CD4-positive, alpha-beta T cell (primary cell): ENCODE results near the gene ITGAE. TPM values are rescaled to one million over a fixed set of nuclear protein-coding genes. Genes with fewer than 3 reads are reported as not detected.

ENCODE experiments used
- ATAC-seq: fragments of 200-7000 bp; cut with Tn5 transposase; one replicate; pipeline ENCODE4 v1.10.0; 2022; ENCODE audit warnings: mild to moderate bottlenecking; ENCODE audit not compliant: poor library complexity
- CTCF ChIA-PET: fragments of 350-600 bp; sonication (Branson Sonifier 250); formaldehyde crosslinking; loops from one replicate; lab custom pipeline; 2021; ENCODE audit warnings: antibody characterized with exemption, inconsistent platforms; lab: Charles Lee
- POLR2A ChIA-PET: fragments of 350-600 bp; sonication (Branson Sonifier 250); formaldehyde crosslinking; loops from one replicate; lab custom pipeline; 2021; ENCODE audit warnings: antibody characterized with exemption, inconsistent platforms; lab: Charles Lee
- DNase-seq, 14 experiments: peaks; one replicate each; pipeline ENCODE4 v3.0.0-alpha.2; 2013 to 2020; ENCODE audit warnings: mixed read lengths in 2 of 14
- H3K27ac ChIP-seq, 2 donors: one replicate each; pipeline versions ENCODE4 v1.5.1 to v1.7.0; 2013; ENCODE audit warnings: low read length in 2 of 2, low read depth in 1 of 2, mild to moderate bottlenecking in 1 of 2
- H3K27me3 ChIP-seq, 2 experiments: 1 replicate in 1 of 2; 2 replicates in 1 of 2; pipeline versions ENCODE4 v1.6.1 to v1.7.0; 2013; ENCODE audit warnings: low read length in 2 of 2, control low read depth in 1 of 2, mild to moderate bottlenecking in 1 of 2, moderate library complexity in 1 of 2; ENCODE audit not compliant: insufficient read depth in 2 of 2, control insufficient read depth in 1 of 2
- H3K36me3 ChIP-seq: one replicate; pipeline ENCODE4 v1.6.1; 2013; ENCODE audit warnings: low read length, control low read depth; ENCODE audit not compliant: insufficient read depth
- H3K4me1 ChIP-seq: one replicate; pipeline ENCODE4 v1.6.1; 2013; ENCODE audit warnings: low read length, control low read depth; ENCODE audit not compliant: insufficient read depth
- H3K4me3 ChIP-seq: one replicate; pipeline ENCODE4 v1.5.1; 2013; ENCODE audit warnings: mild to moderate bottlenecking, low read length, moderate library complexity
- H3K9me3 ChIP-seq, 2 experiments: 1 replicate in 1 of 2; 2 replicates in 1 of 2; pipeline versions ENCODE4 v1.6.1 to v1.7.0; 2013; ENCODE audit warnings: low read length in 2 of 2, mild to moderate bottlenecking in 2 of 2, control low read depth in 1 of 2, moderate library complexity in 1 of 2; ENCODE audit not compliant: control insufficient read depth in 1 of 2, insufficient read depth in 1 of 2
- H3K27ac Mint-ChIP-seq: one replicate; pipeline ENCODE4 v1.8.0; 2020; ENCODE audit warnings: mixed read lengths
- H3K27me3 Mint-ChIP-seq: one replicate; pipeline ENCODE4 v1.8.0; 2021; ENCODE audit warnings: mixed read lengths
- H3K36me3 Mint-ChIP-seq: one replicate; pipeline ENCODE4 v1.8.0; 2021; ENCODE audit warnings: low read depth, mixed read lengths
- H3K4me1 Mint-ChIP-seq: one replicate; pipeline ENCODE4 v1.8.0; 2021; ENCODE audit warnings: low read depth, mixed read lengths
- H3K4me3 Mint-ChIP-seq: one replicate; pipeline ENCODE4 v1.8.0; 2020; ENCODE audit warnings: mild to moderate bottlenecking, mixed read lengths
- H3K9me3 Mint-ChIP-seq: one replicate; pipeline ENCODE4 v1.8.0; 2020; ENCODE audit warnings: mixed read lengths
- CTCF ChIP-seq: fragments of 200-600 bp; IDR thresholded peaks from one replicate; pipeline ENCODE4 v1.8.0; 2022; ENCODE audit warnings: antibody characterized with exemption, mild to moderate bottlenecking
- intact Hi-C, 2 experiments: fragments of 100-400 bp; cut with DNase I in 1 of 2; cut with micrococcal nuclease in 1 of 2; formaldehyde crosslinking; loops; one replicate each; pipeline versions ENCODE4 v1.15.1 to v1.9.0; 2023 to 2025; cut with DNase I, micrococcal nuclease
- total RNA-seq, 174 experiments: library from RNA in 2 of 174; stranded (reverse) in 2 of 174; gene quantifications; one replicate each; pipeline ENCODE4 v1.2.3 and lab custom pipeline; 2021 to 2026

ITGAE gene
- total RNA-seq, 2 experiments from 2014 or later = 15.8 to 18.3 TPM

GRCh38 chr17:3799181-3799945 lies 1.6 kb downstream of the ITGAE start:
- CTCF ChIA-PET = no interaction called here
- Mint-ChIP-seq H3K27me3 (no peaks in the 10 kb centered on the region), H3K4me1 (peaks cover 18% of the 10 kb centered on the region), H3K4me3 (no peak overlapping the region), H3K36me3 (no peaks in the 10 kb centered on the region), H3K9me3 (no peaks in the 10 kb centered on the region), H3K27ac (no peak overlapping the region)
- no peak overlapping the region for H3K4me3 ChIP-seq
- DNase-seq (no peak), ATAC-seq (no peak)
- TF ChIP-seq CTCF = no peak
- H3K4me1 ChIP-seq = peaks cover 40% of the 10 kb centered on the region
- POLR2A ChIA-PET = no interaction called here
- no peaks in the 10 kb centered on the region for H3K9me3 ChIP-seq
- no peaks in the 10 kb centered on the region for H3K36me3 ChIP-seq
- no peaks in the 10 kb centered on the region for H3K27me3 ChIP-seq
- H3K27ac ChIP-seq = no peak overlapping the region
- intact Hi-C loops = no loop called here

- H3K27me3 ChIP-seq = no peaks in the 10 kb centered on the region
- Mint-ChIP-seq H3K36me3 (no peaks in the 10 kb centered on the region), H3K4me3 (no peak overlapping the region), H3K9me3 (no peaks in the 10 kb centered on the region), H3K4me1 (peaks cover 18% of the 10 kb centered on the region), H3K27ac (no peak overlapping the region), H3K27me3 (no peaks in the 10 kb centered on the region)
- no peak for TF ChIP-seq CTCF
- no peaks in the 10 kb centered on the region for H3K36me3 ChIP-seq
- DNase-seq = peak in 2 of 14 experiments; percentile 45 to 63
- H3K4me3 ChIP-seq = no peak overlapping the region
- ChIA-PET POLR2A (interaction anchor here (0.6 kb wide), 1 partner anchor 31 kb away, joined by 3 read pairs; no protein-coding TSS in a partner anchor), CTCF (no interaction called here)
- intact Hi-C loops = no loop called here
- ATAC-seq = no peak
- H3K9me3 ChIP-seq = no peaks in the 10 kb centered on the region
- no peak overlapping the region for H3K27ac ChIP-seq
- H3K4me1 ChIP-seq = peaks cover 42% of the 10 kb centered on the region
These were observed 2.5 kb downstream of the ITGAE start for GRCh38 chr17:3798273-3799180.

GRCh38 chr17:3796822-3797170 lies 4.2 kb downstream of the ITGAE start:
- peaks cover 36% of the 10 kb centered on the region for H3K4me1 ChIP-seq
- H3K9me3 Mint-ChIP-seq = no peaks in the 10 kb centered on the region
- no peaks in the 10 kb centered on the region for H3K36me3 ChIP-seq
- intact Hi-C loops = no loop called here
- H3K4me3 ChIP-seq = no peak overlapping the region
- peaks cover 16% of the 10 kb centered on the region for H3K4me1 Mint-ChIP-seq
- POLR2A ChIA-PET = no interaction called here
- peak; percentile 14 for ATAC-seq
- peak in 5 of 14 experiments; percentile 20 to 68 (median 45) for DNase-seq
- CTCF ChIA-PET = interaction anchor here (0.7 to 1.9 kb wide), 4 partner anchors 31 to 207 kb away, joined by 3 to 7 read pairs (median 4); no protein-coding TSS in a partner anchor
- TF ChIP-seq CTCF = no peak
- no peak overlapping the region for H3K4me3 Mint-ChIP-seq
- no peaks in the 10 kb centered on the region for H3K9me3 ChIP-seq
- no peaks in the 10 kb centered on the region for H3K36me3 Mint-ChIP-seq
- H3K27ac Mint-ChIP-seq = peak overlapping the region; percentile 59
- no peak overlapping the region for H3K27ac ChIP-seq
- H3K27me3 Mint-ChIP-seq = no peaks in the 10 kb centered on the region
- H3K27me3 ChIP-seq = no peaks in the 10 kb centered on the region
